ES-I3 (cell line): Measurements from ENCODE around the gene KCNK15.
A peak's percentile ranks its signal among the peaks of the same experiment; 100 is the strongest.
"Not testable (repeated sequence)": the region's sequence is repeated elsewhere in the genome, so short reads cannot be mapped to it uniquely, and the experiment has no call there.

Experiments used
- H3K36me3 ChIP-seq: 2 replicates; pipeline ENCODE4 v1.6.1; 2013; ENCODE audit warnings: mild to moderate bottlenecking, low read length, control low read depth, moderate library complexity; ENCODE audit not compliant: insufficient read depth
- H3K4me1 ChIP-seq: 2 replicates; pipeline ENCODE4 v1.6.1; 2013; ENCODE audit warnings: mild to moderate bottlenecking, control low read depth, low read length; ENCODE audit not compliant: insufficient read depth
- H3K9ac ChIP-seq: 2 replicates; pipeline ENCODE4 v1.6.1; 2013; ENCODE audit warnings: low read depth, mild to moderate bottlenecking, low read length, moderate library complexity
- H3K9me3 ChIP-seq: 2 replicates; pipeline ENCODE4 v1.6.1; 2013; ENCODE audit warnings: mild to moderate bottlenecking, low read length, moderate library complexity; ENCODE audit not compliant: control insufficient read depth, insufficient read depth

Gene KCNK15

DNA sequence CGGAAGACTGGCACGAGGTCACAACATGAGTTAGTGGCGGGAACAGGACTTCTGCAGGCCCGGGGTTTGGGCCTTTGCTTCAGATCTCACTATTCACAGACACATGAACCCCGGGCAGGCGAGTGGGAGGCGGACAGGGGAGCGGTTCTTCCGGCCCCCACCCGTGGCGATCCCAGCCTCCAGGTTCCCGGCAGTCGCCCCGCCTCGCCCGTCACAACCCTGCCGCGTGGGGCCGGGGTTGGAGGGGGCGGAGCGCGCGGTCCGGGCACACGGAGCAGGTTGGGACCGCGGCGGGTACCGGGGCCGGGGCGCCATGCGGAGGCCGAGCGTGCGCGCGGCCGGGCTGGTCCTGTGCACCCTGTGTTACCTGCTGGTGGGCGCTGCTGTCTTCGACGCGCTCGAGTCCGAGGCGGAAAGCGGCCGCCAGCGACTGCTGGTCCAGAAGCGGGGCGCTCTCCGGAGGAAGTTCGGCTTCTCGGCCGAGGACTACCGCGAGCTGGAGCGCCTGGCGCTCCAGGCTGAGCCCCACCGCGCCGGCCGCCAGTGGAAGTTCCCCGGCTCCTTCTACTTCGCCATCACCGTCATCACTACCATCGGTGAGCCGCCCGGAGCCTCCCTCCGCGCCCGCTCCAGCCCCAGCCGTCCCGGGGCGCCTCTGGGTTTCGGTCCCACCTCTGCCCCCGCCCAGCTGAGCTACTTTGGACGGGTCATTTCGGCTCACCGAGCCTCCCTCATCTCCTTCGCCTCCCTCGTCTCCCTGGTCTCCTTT, at the start of gene KCNK15:
KCNK15 (plus strand) TSS at position 268 of the 769 bp plus-strand sequence; CDS start at position 314, 46 bp downstream.
- peak within 1 kb of the TSS; percentile 64 for H3K9ac ChIP-seq
- 0 out of 2 replicates have a peak, but pooled peaks cover 7% of the 10 kb centered on the region for H3K4me1 ChIP-seq
- H3K9me3 ChIP-seq = no peaks in the 10 kb centered on the region
- no peaks in the 10 kb centered on the region for H3K36me3 ChIP-seq

DNA sequence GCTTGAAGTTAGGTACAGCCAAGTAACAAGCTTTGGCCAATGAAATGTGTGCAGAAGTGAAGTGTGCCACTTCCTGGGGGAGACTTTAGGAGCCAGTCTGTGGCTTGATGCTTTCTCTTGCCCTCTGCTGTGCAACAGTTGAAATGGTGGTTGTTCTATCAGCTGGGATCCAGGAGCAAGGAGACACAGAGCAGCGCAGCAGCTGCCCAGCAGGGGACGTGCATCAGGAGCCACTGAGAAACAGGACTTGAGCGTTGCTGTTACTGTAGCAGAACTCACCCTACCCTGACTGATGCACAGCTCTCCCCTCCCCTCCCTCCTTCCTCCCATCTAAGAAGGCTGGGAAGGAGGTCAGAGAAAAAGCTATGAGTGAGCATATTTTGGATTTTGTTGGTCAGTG, 49.4 kb upstream of the KCNK15 start:
- Histone ChIP-seq H3K9ac (no peak overlapping the region), H3K36me3 (no peaks in the 10 kb centered on the region), H3K4me1 (peaks cover 21% of the 10 kb centered on the region), H3K9me3 (no peaks in the 10 kb centered on the region; the same call in 1 of the 2 replicates)

DNA sequence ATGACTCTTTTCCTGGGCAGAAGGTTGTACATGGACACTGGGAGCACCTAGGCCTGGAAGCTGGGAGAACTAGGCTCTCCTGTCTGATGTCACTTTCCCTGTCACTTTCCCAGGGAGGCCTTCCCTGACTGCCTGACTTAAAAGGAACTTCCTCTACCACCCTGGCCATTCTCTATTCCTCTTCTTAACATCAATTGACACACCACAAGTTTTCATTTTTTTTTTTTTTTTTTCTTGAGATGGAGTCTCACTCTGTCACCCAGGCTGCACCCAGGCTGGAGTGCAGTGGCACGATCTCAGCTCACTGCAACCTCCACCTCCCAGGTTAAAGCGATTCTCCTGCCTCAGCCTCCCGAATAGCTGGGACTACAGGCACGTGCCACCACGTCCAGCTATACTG, 48.6 kb upstream of the KCNK15 start:
- peaks cover 27% of the 10 kb centered on the region for H3K4me1 ChIP-seq
- H3K9me3 ChIP-seq, H3K36me3 ChIP-seq, H3K9ac ChIP-seq: not testable (repeated sequence)

DNA sequence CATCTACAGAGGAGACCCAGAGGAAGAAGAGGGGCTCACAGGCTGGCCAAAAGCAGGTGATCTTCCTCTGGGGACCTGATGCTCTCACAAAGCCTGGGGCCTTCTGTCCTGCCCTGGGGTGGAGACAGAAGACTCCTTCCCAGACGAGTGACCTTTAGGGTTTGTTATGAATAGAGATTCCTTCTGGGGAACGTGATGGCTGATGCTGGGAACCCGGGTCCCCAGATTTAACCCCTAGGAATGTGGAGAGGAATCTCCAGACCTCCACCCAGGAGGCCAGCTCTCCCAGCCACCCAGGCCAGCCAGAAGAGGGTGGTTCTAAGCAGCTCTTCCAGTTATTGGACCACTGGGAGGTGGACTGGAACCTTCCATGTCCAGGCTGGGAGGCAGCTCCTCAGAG, 47.3 kb upstream of the KCNK15 start:
- peaks cover 21% of the 10 kb centered on the region for H3K4me1 ChIP-seq
- no peak overlapping the region for H3K9ac ChIP-seq
- no peaks in the 10 kb centered on the region for H3K9me3 ChIP-seq
- H3K36me3 ChIP-seq = no peaks in the 10 kb centered on the region

GRCh38 chr20:44700306-44700705, 45.4 kb upstream of the KCNK15 start:
- H3K9ac ChIP-seq = no peak overlapping the region
- no peaks in the 10 kb centered on the region for H3K9me3 ChIP-seq
- peaks cover 19% of the 10 kb centered on the region for H3K4me1 ChIP-seq
- H3K36me3 ChIP-seq = no peaks in the 10 kb centered on the region

DNA sequence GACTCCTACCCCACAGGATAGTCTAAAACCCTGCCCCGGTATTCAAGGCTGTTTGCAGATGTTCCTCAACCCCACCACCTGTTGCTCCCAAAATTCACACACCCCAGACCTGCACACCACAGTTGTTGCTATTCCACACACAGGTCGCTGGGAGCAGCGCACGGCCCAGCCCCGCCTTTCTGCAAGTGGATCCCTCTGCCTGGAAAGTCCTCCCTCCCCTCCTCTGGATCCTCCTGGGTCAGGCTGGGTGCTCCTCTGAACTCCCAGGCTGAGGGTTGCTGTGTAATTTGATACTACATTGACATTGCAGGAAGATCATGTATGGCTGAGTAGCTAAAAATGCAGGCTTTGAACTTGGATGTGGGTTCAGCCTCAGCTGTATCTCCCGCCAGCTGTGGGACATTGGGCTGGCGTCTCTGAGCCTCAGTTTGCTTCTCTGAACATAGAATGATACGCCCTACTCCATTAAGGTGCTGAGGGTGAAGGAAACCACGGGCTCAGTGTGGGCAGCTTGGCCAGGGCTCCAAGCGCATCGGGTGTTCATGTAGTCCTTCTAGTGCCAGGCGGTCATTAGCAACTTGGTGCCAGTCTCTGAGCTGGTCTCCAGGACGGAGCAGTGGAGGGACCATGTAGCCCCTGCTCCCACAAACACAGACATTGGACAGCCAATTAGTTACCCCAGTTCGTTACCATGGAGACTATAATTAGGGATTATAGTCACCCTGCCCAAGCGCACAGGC, 44.4 kb upstream of the KCNK15 start:
- Histone ChIP-seq H3K9me3 (no peaks in the 10 kb centered on the region), H3K9ac (no peak overlapping the region), H3K36me3 (no peaks in the 10 kb centered on the region), H3K4me1 (peaks cover 13% of the 10 kb centered on the region)

GRCh38 chr20:44701858-44702256, 43.8 kb upstream of the KCNK15 start:
- H3K36me3 ChIP-seq = no peaks in the 10 kb centered on the region
- no peaks in the 10 kb centered on the region for H3K9me3 ChIP-seq
- no peak overlapping the region for H3K9ac ChIP-seq
- peaks cover 13% of the 10 kb centered on the region for H3K4me1 ChIP-seq

- H3K4me1 ChIP-seq = peaks cover 13% of the 10 kb centered on the region
- no peak overlapping the region for H3K9ac ChIP-seq
- no peaks in the 10 kb centered on the region for H3K9me3 ChIP-seq
- no peaks in the 10 kb centered on the region for H3K36me3 ChIP-seq
These were observed 42.9 kb upstream of the KCNK15 start for GRCh38 chr20:44702776-44703175.

GRCh38 chr20:44703183-44703925, 42.3 kb upstream of the KCNK15 start:
- H3K9ac ChIP-seq = no peak overlapping the region
- H3K4me1 ChIP-seq = peaks cover 13% of the 10 kb centered on the region
- H3K9me3 ChIP-seq = no peaks in the 10 kb centered on the region
- H3K36me3 ChIP-seq = no peaks in the 10 kb centered on the region

- Histone ChIP-seq H3K9ac (no peak overlapping the region), H3K36me3 (no peaks in the 10 kb centered on the region), H3K9me3 (no peaks in the 10 kb centered on the region), H3K4me1 (peaks cover 13% of the 10 kb centered on the region)
These were observed 41.6 kb upstream of the KCNK15 start for GRCh38 chr20:44703956-44704488.

- no peaks in the 10 kb centered on the region for H3K36me3 ChIP-seq
- H3K4me1 ChIP-seq = peaks cover 13% of the 10 kb centered on the region
- H3K9me3 ChIP-seq = no peaks in the 10 kb centered on the region
- no peak overlapping the region for H3K9ac ChIP-seq
These were observed 41.1 kb upstream of the KCNK15 start for GRCh38 chr20:44704551-44704971.

DNA sequence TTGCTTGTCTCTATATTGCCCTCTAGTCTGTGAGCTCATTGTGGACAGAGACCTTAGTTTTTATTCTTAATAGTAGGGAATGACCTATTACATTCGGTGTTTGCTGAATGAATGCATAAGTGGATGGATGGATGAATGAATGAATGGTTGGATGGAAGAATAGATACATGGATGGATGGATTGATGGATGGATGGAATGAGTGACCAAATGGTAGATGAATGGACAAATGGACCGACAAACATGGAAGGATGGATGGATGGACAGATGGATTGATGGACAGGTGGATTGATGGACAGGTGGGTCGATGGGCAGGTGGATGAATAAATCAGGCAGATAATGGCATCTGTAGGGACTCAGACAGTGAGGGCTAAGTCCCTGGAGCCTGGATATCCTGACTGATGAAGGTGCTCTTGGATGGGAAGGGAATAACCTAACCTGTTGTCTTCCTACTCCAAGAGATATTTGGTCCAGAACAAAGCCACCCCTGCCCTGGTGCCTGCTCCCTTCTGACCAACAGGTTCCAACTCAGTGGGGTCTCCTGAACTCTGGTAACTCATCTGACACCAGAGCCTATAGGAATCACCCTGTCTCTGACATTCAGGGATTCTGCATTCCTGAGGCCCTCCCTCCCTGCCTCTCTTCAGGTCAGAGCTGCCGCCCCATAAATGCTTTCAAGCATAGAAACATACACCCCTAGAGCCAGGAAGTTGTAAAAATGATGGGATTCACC, 40.1 kb upstream of the KCNK15 start:
- Histone ChIP-seq H3K36me3 (no peaks in the 10 kb centered on the region), H3K9me3 (no peaks in the 10 kb centered on the region), H3K4me1 (peaks cover 12% of the 10 kb centered on the region), H3K9ac (no peak overlapping the region)

DNA sequence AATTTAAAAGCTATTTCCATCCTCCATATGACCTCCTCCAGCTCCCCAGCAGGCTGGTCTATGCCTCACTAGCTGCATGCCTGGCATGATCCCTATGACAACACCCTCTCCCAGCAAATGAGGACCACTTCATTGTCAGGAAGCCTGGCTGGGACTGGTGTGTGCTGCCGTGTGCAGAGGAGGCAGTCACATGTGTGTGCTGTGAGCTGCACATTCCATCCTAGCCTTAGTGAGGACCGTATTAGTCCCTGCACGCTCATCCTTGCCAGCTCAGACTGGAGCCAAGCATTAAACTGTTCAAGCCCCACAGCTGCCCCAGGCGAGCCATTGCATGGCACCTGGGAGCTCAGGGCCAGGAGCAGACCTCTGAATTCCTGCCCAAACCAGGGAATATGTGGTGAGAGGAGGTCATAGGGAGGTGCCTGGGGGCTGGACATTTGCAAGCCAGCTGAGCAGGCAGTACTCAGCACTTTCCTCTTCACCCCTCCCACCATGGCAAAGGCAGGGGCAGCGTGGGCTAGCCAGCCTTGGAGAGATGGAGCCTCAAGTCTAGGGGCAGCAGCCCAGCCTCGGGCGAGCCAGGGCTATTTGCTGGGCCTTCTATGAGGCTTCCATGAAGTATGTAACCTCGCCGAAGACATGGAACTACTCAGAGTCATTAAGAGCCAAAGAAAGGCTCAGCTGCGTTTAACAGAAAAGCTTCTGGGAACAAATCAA, 39.2 kb upstream of the KCNK15 start:
- H3K9me3 ChIP-seq = no peaks in the 10 kb centered on the region
- no peak overlapping the region for H3K9ac ChIP-seq
- peaks cover 4% of the 10 kb centered on the region for H3K4me1 ChIP-seq
- H3K36me3 ChIP-seq = no peaks in the 10 kb centered on the region
